IMR-90 (cell line): ENCODE results near the gene TNS1.

Experiments used
- CEBPB ChIP-seq: IDR thresholded peaks from 2 replicates; pipeline ENCODE4 v1.6.1; 2012; ENCODE audit warnings: low read depth, low read length, improper control_type of control experiment
- CTCF ChIP-seq: conservative IDR thresholded peaks from 2 replicates; pipeline ENCODE4 v1.5.1; 2012; ENCODE audit warnings: mild to moderate bottlenecking, low read depth, low read length, improper control_type of control experiment
- MXI1 ChIP-seq: IDR thresholded peaks from 2 replicates; pipeline ENCODE4 v1.6.1; 2012; ENCODE audit warnings: low read depth, mild to moderate bottlenecking, low read length, moderate library complexity, borderline replicate concordance
- NFE2L2 ChIP-seq: fragments of 150-350 bp; IDR thresholded peaks from 2 replicates; pipeline ENCODE4 v1.6.1; 2016; ENCODE audit warnings: low read depth, mild to moderate bottlenecking, low read length
- POLR2A ChIP-seq: IDR thresholded peaks from 2 replicates; pipeline ENCODE4 v1.6.1; 2012; ENCODE audit warnings: mild to moderate bottlenecking, low read depth, low read length
- RAD21 ChIP-seq: IDR thresholded peaks from 2 replicates; pipeline ENCODE4 v1.6.1; 2012; ENCODE audit warnings: low read length, improper control_type of control experiment
- RFX5 ChIP-seq: IDR thresholded peaks from 2 replicates; pipeline ENCODE4 v1.8.0; 2012; ENCODE audit warnings: low read depth, mild to moderate bottlenecking, low read length, moderate library complexity
- SMC3 ChIP-seq: fragments of 150-350 bp; IDR thresholded peaks from 2 replicates; pipeline ENCODE4 v1.6.1; 2016; ENCODE audit warnings: low read depth, mild to moderate bottlenecking, antibody characterized with exemption, low read length, moderate library complexity
- TF ChIP-seq, protein P1 (sequence below): fragments of 150-350 bp; IDR thresholded peaks from 2 replicates; pipeline ENCODE4 v1.6.1; 2016; ENCODE audit warnings: low read depth, mild to moderate bottlenecking, low read length, moderate library complexity, borderline replicate concordance

DNA sequence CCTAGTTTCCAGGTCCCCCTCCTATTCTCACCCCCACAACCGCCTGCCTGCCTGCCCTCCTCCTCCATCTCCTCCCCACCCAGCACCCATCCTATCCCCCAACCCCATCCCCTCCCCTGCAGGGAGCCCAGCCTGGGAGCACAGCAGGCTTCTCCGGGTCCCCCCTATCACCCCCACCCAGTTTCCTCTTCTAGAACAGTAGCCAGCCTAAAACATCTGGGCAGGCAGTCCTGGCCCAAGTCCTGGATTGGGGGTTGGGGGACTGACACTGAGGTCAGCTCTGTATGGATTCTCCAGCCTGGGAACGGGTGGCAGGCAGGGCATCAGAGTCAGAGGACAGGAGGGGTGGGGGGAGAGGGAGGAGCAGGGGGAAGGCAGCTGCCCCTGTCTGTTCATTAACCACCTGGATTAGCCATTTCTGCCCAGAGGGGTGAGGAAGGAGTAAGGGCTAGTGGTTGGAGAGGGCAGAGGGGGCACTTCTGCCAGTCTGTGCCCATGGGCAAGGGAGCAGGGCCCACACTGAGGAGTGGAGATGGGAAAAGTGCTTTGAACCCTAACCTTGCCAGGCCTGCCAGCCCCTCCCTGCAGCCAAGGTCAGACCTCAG lies 60.0 kb downstream of the TNS1 start:
- TF ChIP-seq POLR2A (no peak), MXI1 (no peak), CTCF (no peak), CEBPB (no peak), SMC3 (no peak), RFX5 (no peak), NFE2L2 (no peak), RAD21 (no peak)
- TF ChIP-seq, protein P1, sequence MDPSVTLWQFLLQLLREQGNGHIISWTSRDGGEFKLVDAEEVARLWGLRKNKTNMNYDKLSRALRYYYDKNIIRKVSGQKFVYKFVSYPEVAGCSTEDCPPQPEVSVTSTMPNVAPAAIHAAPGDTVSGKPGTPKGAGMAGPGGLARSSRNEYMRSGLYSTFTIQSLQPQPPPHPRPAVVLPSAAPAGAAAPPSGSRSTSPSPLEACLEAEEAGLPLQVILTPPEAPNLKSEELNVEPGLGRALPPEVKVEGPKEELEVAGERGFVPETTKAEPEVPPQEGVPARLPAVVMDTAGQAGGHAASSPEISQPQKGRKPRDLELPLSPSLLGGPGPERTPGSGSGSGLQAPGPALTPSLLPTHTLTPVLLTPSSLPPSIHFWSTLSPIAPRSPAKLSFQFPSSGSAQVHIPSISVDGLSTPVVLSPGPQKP: no peak
